Activated CD4-positive, alpha-beta T cell treated with anti-CD3 and anti-CD28 coated beads for 24 hours (primary cell): ENCODE data around the gene AKAP13.

Source experiments
- DNase-seq, 2 donors: peaks; one replicate each; pipeline ENCODE4 v3.0.0-alpha.2; 2020; ENCODE audit warnings: low read depth in 2 of 2

AKAP13 gene

GRCh38 chr15:85383470-85384148 lies 3.2 kb downstream of the AKAP13 start:
- no peak for DNase-seq

GRCh38 chr15:85386261-85386660 lies 5.9 kb downstream of the AKAP13 start:
- no peak for DNase-seq

GRCh38 chr15:85388566-85389305 lies 8.3 kb downstream of the AKAP13 start:
- no peak for DNase-seq

GRCh38 chr15:85389306-85389650 lies 8.9 kb downstream of the AKAP13 start:
- no peak for DNase-seq

GRCh38 chr15:85389772-85390171 lies 9.4 kb downstream of the AKAP13 start:
- no peak for DNase-seq

GRCh38 chr15:85393210-85393609 lies 12.8 kb downstream of the AKAP13 start:
- DNase-seq = no peak

- DNase-seq = no peak
Measured at GRCh38 chr15:85394554-85395333, 14.3 kb downstream of the AKAP13 start.

GRCh38 chr15:85396554-85396953 lies 16.2 kb downstream of the AKAP13 start:
- DNase-seq = no peak

- DNase-seq = no peak
Measured at GRCh38 chr15:85397151-85397550, 16.7 kb downstream of the AKAP13 start.

GRCh38 chr15:85397926-85398325 lies 17.5 kb downstream of the AKAP13 start:
- DNase-seq = no peak

GRCh38 chr15:85398822-85399221 lies 18.4 kb downstream of the AKAP13 start:
- no peak for DNase-seq

GRCh38 chr15:85399627-85400026 lies 19.2 kb downstream of the AKAP13 start:
- DNase-seq = no peak

- DNase-seq = no peak
Measured at GRCh38 chr15:85400606-85401005, 20.2 kb downstream of the AKAP13 start.

GRCh38 chr15:85401108-85401774 lies 20.8 kb downstream of the AKAP13 start:
- no peak for DNase-seq

- DNase-seq = no peak
Measured at GRCh38 chr15:85402195-85402881, 21.9 kb downstream of the AKAP13 start.

- DNase-seq = no peak
Measured at GRCh38 chr15:85403745-85404144, 23.3 kb downstream of the AKAP13 start.

GRCh38 chr15:85404176-85404917 lies 23.9 kb downstream of the AKAP13 start:
- DNase-seq = no peak

GRCh38 chr15:85404918-85405866 lies 24.8 kb downstream of the AKAP13 start:
- no peak for DNase-seq

- DNase-seq = no peak
Measured at GRCh38 chr15:85406916-85407315, 26.5 kb downstream of the AKAP13 start.
